GM10248 (cell line): ENCODE results near the gene TES.

Source experiments
- CTCF ChIA-PET: fragments of 300-600 bp; sonication (Branson Sonifier 250); formaldehyde crosslinking; extraction: SDS; loops from one replicate; lab custom pipeline; 2021; ENCODE audit warnings: antibody characterized with exemption; lab: Yijun Ruan, JAX
- POLR2A ChIA-PET: fragments of 350-650 bp; sonication (Branson Sonifier 250); formaldehyde crosslinking; extraction: SDS; loops from one replicate; lab custom pipeline; 2020; ENCODE audit warnings: antibody characterized with exemption; lab: Yijun Ruan, JAX
- DNase-seq: peaks from one replicate; pipeline ENCODE4 v3.0.0; 2012; ENCODE audit errors: extremely low spot score
- TF ChIP-seq, protein P1 (sequence below): IDR thresholded peaks from 2 replicates; pipeline ENCODE4 v1.5.1; 2012; ENCODE audit warnings: mild to moderate bottlenecking, low read depth; ENCODE audit errors: extremely low read depth, missing control alignments, control extremely low read depth

TES gene

DNA sequence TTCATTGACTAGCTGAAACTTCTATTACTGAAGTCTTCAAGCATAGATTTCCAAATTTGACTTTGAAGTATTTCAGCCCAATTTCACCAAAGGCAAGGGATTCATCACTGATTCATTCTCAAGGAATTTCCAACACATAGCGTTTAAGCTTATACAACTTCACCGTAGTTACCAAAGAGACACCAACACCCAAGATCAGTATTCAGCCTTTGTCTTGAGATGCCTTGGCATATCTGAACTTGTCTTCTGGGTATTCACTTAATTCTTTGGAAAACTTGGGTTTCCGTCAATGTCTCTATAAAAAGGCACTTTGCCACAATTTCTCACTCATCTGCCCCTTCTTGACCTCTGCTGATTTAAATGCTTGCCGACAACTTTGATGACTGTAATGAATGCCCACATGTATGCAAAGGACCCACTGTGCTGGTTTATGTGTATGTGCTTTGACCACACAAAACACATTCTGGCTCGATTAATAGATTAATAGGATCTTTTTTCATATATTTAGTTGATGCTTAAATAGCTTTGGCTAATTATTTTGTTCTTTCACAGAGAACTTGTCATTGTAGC is 49.6 kb downstream of the TES start:
- ChIA-PET CTCF (interaction anchor here (1.0 to 8.8 kb wide), 21 partner anchors 8 to 333 kb away, joined by 3 to 116 read pairs (median 6); partner anchors contain the start of gene CAV1), POLR2A (no interaction called here)
- no peak for DNase-seq
- TF ChIP-seq, protein P1, sequence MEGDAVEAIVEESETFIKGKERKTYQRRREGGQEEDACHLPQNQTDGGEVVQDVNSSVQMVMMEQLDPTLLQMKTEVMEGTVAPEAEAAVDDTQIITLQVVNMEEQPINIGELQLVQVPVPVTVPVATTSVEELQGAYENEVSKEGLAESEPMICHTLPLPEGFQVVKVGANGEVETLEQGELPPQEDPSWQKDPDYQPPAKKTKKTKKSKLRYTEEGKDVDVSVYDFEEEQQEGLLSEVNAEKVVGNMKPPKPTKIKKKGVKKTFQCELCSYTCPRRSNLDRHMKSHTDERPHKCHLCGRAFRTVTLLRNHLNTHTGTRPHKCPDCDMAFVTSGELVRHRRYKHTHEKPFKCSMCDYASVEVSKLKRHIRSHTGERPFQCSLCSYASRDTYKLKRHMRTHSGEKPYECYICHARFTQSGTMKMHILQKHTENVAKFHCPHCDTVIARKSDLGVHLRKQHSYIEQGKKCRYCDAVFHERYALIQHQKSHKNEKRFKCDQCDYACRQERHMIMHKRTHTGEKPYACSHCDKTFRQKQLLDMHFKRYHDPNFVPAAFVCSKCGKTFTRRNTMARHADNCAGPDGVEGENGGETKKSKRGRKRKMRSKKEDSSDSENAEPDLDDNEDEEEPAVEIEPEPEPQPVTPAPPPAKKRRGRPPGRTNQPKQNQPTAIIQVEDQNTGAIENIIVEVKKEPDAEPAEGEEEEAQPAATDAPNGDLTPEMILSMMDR, result no peak

DNA sequence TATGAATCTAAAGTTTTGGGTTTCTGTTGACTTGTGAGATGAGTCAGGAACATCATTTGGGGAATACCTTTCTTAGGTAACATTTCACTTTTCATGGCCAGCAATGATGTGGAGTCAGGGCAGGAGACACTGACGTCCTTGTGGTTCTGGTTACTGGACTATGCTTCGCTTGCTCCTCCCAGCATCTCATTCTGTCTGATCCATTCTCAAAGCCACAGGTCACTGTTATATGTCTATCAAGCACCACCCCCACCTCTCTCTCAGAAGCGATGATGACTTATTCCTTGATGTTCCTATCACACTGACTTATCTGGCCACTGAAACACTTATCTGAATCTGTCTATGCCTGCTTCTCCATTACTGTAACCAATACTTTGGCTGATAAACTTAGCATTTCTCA is 51.6 kb downstream of the TES start:
- ChIA-PET POLR2A (no interaction called here), CTCF (interaction anchor here (1.6 to 8.8 kb wide), 2 partner anchors 330 to 331 kb away, joined by 4 to 116 read pairs; no protein-coding TSS in a partner anchor)
- DNase-seq, result no peak
- TF ChIP-seq, protein P1, result no peak

DNA sequence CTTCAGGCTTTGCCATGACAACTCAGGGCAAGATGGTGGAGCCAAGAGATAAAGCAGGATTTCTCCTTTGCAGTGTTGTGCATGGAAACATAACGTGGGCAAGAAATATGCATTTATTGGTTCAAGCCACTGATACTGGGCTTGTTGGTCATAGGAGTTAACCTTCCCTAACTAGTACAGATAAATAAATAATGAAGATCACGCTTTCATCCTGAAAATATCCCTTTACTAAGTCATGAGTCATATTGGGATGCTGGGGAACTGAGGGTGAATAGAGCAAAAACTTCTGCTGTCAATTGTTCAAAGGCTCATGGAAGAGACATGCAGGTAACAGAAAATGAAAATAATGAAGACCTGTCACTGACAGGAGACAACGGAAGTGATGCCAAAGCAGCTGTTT is 55.5 kb downstream of the TES start:
- TF ChIP-seq, protein P1, result no peak
- DNase-seq, result no peak
- ChIA-PET CTCF (interaction anchor here (0.9 kb wide), 1 partner anchor 260 kb away, joined by 3 read pairs; no protein-coding TSS in a partner anchor), POLR2A (no interaction called here)

DNA sequence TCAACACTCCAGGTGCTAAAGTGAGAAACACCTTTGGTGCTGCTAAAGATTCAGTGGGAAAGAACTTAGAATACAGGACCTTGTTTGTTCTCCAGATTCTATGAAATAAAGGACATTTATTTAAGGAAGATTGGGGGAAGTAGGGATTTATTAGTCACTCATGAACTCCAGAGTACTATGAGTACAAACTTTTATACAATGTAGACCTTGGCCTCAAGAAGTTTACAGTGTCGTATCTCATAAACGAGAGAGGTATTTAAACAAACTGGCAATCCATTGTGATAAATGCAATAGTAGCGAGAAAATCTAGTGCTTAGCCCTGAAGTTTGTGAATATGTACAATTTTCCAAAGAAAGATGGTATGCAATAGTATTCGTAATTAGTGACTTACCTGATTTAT is 59.1 kb downstream of the TES start:
- ChIA-PET CTCF (no interaction called here), POLR2A (no interaction called here)
- DNase-seq, result no peak

DNA sequence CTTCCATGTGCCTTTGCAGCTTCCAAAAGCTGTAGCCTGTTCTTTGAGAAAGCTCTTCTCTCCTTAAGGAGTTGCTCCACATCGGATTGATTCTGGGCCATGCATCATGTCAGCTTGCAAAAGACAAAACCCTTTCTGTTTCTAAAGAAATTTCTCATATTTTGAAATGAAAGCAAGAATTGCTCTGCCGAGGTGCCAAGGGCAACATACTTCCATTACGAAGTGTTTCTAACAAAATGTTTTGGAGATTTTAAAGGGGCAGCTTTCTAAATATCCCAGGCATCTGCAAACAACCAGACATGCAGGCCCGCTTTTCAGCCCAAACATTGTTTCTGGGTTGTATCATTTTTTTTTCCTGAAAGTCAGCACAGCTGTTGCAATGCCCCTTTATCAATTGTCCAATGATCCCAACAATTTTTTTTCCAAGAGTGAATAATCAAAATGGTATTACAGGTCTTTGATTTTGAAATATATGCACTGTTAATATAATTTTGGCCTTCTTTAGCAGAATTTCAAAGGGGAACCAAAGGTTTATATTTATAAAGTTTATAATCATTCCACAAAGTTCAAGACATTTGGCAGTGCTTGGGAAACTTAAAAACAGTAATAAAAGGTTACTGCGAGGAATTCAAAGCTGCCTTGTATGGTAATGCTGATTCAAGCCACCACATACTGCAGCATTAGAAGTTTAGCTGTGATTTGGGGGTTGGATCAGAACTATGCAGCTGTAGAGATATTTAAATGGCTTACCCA is 61.0 kb downstream of the TES start:
- ChIA-PET POLR2A (no interaction called here), CTCF (interaction anchor here (1.4 to 2.8 kb wide), 2 partner anchors 13 to 91 kb away, joined by 3 to 16 read pairs; no protein-coding TSS in a partner anchor)
- TF ChIP-seq, protein P1, result no peak
- DNase-seq, result no peak

More for the DNA sequence above, 59.1 kb downstream of the TES start:
- TF ChIP-seq, protein P1, result no peak

DNA sequence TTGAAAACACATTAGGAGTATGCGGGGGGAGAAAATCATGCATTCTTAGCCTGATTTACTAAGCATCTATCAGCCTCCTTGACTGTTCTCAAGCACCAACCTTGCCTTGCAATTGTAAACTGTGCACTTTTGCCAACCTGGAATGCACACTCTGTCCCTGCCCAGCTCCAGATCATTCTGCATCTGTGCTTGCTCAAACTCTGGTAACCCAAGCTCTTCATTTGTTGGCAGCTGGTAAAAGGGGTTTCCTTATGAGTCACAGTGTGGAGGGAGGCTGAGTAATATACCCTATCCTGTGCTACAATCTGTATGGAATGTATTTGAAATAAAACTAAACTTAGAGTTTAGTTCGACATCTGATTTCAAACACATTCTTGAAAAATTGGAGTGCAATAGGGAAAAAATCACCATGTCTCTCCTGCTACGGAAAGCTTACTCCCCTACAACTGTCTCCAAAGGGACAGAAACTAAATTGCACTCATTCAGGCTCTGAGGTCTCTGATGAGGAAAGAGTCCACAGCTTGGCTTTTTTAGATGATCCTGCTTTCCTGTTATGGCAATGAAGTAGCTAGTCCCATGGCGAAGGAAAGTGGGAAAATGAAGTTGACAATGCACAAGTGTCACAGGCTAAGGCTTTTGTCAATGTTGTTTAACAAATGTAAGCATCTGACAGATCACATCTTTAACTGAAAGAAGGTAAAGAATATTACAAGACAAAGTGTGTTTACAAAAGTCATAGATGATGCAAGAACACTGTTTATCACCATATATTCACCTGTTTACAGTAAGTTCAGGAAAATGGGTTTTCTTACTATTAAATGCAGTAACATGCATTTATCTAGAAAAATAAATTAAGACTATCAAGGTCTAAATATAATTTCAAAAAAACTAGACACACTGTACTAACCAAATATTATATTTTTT is 61.9 kb downstream of the TES start:
- TF ChIP-seq, protein P1, result no peak
- ChIA-PET POLR2A (no interaction called here), CTCF (interaction anchor here (0.8 to 2.8 kb wide), 3 partner anchors 12 to 319 kb away, joined by 3 to 16 read pairs (median 4); no protein-coding TSS in a partner anchor)
- no peak for DNase-seq
